ENCODE measurements around the gene NHERF2. TPM values are rescaled to one million over a fixed set of nuclear protein-coding genes. Genes with fewer than 3 reads are reported as not detected.

The NHERF2 gene
- total and polyA plus RNA-seq, 9 of the 15 experiments (the other 6 are each of a cell fraction or from before 2014, with no cell fraction given): 0.15 to 42.0 (median 12.5) TPM

- TF ChIP-seq ZNF408 (CRISPR knock-in tag; IDR thresholded peaks at IDR 0.05; ENCODE audit: low read depth): no peak
- TF ChIP-seq ATF1 (CRISPR knock-in tag; IDR thresholded peaks at IDR 0.05): no peak
- TF ChIP-seq ATF1 (tag; IDR thresholded peaks at IDR 0.05): 0 out of 2 replicates have a peak, but pooled peaks have one; percentile 7
- no peak for TF ChIP-seq ZFX (CRISPR knock-in tag; IDR thresholded peaks at IDR 0.05)
- no peak for TF ChIP-seq CREB5 (CRISPR knock-in tag; IDR thresholded peaks at IDR 0.05)
- TF ChIP-seq SLC30A9 (CRISPR knock-in tag; IDR thresholded peaks at IDR 0.05): no peak
- TF ChIP-seq REST (IDR thresholded peaks at IDR 0.05; ENCODE audit: borderline replicate concordance): no peak
- no peak for TF ChIP-seq REST (CRISPR knock-in tag; IDR thresholded peaks at IDR 0.05; ENCODE audit: low read depth)
- TF ChIP-seq CREB3L1 (IDR thresholded peaks at IDR 0.05; ENCODE audit: borderline replicate concordance, low read depth): no peak
- TF ChIP-seq CREBBP (IDR thresholded peaks at IDR 0.05; ENCODE audit: low read depth, low read length): no peak
- no peak for TF ChIP-seq EHMT2 (IDR thresholded peaks at IDR 0.05)
- no peak for TF ChIP-seq SRSF7 (optimal IDR thresholded peaks at IDR 0.05; ENCODE audit: low read depth, low read length)
- TF ChIP-seq ZBTB7A (IDR thresholded peaks at IDR 0.05; ENCODE audit: borderline replicate concordance, control insufficient read depth, low read depth, low read length): no peak
- TF ChIP-seq ZEB2 (IDR thresholded peaks at IDR 0.05): no peak
- TF ChIP-seq XRCC3 (IDR thresholded peaks at IDR 0.05): no peak
- 0 out of 2 replicates have a peak, but pooled peaks have one; percentile 37 for TF ChIP-seq MYNN (IDR thresholded peaks at IDR 0.05)
- no peak for TF ChIP-seq MYNN (CRISPR knock-in tag; IDR thresholded peaks at IDR 0.05)
- TF ChIP-seq C11orf30 (IDR thresholded peaks at IDR 0.05; ENCODE audit: low read depth): peak; percentile 74; the same call in 1 of the 2 replicates
- TF ChIP-seq CREB1 (IDR thresholded peaks at IDR 0.05): 0 out of 2 replicates have a peak, but pooled peaks have one; percentile 16
- TF ChIP-seq CREB1 (CRISPR knock-in tag; IDR thresholded peaks at IDR 0.05): 0 out of 2 replicates have a peak, but pooled peaks have one; percentile 12
These were observed 5.8 kb downstream of the NHERF2 start (continued) for GRCh38 chr16:2032285-2033056.

Measured in K562 (cell line).